GM18502 (cell line): ENCODE data around the gene SGK1.
"Not testable (repeated sequence)": the region's sequence is repeated elsewhere in the genome, so short reads cannot be mapped to it uniquely, and the experiment has no call there.

Source experiments
- ATAC-seq: cut with Tn5 transposase; IDR thresholded peaks from one replicate; pipeline ENCODE4 v1.9.1; 2021; ENCODE audit warnings: mild to moderate bottlenecking; ENCODE audit not compliant: unreplicated experiment, poor library complexity

The SGK1 gene

DNA sequence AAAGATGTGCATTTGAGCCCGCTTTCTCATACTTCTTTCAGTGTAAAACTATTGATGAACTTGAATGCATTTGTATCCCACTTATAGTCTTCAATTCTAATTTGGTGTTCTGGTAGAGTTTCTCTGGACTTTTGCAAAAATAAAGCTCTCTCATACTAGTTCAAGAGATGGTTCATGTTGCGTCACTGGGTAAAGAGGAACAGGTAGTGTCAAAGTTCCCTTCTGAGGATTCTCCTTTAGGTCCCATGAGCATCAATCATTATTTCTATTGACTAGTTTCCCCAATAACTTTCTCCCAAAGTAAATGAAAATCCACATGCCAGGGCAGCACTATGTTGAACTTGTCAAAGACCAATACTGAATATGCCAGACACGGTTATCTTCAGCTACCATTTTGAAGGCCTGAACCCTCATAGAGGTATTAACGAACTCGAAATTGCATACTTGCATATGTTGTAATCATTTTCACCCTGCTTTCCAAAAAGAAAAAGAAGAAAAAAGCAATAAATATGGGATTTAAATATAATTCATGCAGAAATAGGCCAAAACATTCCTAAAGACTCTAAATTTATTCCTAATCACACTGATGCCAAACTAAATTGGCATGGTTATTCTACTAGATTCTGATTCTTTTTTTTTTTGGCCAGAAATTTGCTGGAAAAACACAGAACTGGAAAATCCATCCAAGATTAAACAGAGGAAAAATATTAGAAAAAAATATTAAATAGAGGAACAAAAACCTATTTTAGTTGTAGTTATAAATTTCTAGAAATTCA, 84.5 kb downstream of the SGK1 start:
- ATAC-seq: no peak

DNA sequence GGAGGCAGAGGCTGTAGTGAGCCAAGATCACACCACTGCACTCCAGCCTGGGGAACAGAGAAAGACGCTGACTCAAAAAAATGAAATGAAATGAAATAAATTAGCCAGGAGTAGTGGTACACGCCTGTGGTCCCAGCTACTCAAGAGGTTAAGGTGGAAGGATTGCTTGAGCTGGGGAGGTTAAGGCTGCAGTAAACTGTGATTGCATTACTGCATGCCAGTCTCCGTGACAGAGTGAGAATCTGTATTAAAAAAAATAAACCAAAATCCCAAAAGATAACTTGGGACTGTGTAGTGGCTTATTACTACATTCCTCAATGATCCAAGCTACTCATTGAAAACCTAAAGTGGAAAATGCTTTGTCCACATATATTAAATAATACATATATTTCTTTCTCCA, 87.0 kb downstream of the SGK1 start:
- ATAC-seq: no peak

DNA sequence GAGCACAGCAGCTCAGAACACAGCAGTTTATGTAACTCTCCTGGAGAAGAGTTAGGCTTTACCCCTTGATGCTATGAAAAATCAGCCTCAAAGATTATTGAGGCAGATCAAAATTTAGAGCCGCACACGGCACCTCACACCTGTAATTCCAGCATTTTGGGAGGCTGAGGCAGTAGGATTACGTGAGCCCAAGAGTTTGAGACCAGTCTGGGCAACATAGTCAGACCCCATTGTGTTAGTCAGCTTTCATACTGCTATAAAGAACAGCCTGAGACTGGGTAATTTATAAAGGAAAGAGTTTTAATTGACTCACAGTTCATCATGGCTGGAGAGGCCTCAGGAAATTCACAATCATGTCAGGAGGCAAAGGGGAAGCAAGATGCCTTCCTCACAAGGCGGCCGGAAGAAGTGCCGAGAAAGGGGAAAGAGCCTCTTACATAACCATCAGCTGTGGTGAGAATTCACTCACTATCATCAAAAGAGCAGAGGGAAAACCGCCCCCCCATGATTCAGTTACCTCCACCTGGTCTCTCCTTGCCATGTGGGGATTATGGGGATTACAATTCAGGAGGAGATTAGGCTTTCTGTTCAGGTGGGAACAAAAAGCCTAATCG, 87.7 kb downstream of the SGK1 start:
- ATAC-seq: no peak

DNA sequence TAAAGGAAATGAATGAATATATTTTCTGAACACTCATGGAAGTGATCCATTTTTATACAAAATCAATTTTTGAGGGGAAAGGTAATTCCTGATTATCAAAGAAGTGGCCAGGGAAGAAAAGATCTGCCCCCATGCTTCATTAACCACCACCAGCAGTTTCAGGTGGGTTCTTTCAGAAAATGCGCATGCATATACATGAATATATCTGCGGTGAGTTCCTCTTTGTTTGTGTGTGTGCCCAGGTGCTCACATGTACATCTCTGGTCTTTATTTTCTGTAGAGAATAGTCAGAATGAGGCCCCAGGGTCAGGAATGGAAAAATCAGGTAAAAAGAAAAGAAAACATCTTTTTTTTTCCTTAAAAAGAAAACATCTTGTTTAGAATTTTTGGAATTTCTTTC, 88.4 kb downstream of the SGK1 start:
- ATAC-seq: no peak

DNA sequence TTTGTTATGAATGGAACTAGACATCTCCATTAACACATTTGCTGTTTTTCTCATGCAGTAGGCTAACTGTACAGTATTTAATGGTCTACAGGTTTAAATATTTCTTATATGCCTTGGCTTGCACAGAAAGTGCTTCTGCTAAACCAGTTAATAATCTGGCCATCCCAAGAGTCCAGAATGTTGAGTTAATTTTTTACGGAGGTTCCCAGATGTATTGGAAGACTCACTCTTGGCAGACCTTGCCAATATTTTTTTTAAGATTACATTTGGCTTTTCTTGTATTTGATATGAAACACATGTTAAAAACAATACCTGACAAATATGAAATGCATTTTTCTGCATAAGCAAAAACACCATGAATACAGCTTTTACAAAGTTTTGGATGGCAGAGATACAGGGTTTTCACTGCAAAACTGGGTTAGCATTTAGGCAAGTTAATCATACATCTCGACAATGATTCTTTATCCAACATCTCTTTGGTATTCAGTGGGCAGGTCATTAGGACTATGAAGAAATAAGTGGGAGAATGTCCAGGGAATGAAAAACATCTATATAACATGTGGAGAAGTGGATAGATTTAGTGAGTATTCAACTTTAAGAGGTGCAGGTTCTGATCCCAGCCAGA, 94.0 kb downstream of the SGK1 start:
- no peak for ATAC-seq

DNA sequence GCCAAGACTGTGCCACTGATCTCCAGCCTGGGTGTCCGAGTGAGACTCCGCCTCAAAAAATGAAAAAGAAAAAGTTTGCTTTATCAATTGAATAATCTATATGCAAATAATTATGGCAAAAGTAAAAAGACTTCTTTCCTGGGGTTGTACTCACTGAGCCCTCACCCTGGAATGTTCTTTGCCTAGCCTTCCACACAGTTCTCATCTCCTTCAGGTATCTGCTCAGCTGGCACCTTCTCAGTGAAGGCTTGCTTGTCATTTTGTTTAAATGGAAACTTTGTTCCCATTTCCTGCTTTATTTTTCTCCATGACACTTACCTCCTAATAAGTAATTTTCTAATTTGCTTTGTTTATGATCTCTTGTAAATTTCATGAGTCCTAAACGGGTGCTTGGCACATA, 96.7 kb downstream of the SGK1 start:
- ATAC-seq: no peak

DNA sequence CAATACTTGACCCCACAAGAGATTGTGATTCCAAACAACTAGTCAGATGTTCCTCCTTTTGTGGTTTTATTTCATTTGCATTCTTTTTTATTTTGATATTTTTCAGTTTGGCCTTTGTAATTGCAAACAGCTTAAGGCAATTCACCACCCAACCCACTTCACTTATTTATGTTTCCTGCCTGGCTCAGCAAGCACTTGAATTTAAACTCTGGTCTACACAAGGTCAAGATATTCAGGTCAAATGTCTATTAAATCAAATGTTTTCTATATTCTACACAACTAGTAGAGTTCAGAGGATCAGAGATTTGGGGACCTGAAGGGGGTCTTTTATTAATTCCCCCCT, 100.1 kb downstream of the SGK1 start:
- no peak for ATAC-seq

DNA sequence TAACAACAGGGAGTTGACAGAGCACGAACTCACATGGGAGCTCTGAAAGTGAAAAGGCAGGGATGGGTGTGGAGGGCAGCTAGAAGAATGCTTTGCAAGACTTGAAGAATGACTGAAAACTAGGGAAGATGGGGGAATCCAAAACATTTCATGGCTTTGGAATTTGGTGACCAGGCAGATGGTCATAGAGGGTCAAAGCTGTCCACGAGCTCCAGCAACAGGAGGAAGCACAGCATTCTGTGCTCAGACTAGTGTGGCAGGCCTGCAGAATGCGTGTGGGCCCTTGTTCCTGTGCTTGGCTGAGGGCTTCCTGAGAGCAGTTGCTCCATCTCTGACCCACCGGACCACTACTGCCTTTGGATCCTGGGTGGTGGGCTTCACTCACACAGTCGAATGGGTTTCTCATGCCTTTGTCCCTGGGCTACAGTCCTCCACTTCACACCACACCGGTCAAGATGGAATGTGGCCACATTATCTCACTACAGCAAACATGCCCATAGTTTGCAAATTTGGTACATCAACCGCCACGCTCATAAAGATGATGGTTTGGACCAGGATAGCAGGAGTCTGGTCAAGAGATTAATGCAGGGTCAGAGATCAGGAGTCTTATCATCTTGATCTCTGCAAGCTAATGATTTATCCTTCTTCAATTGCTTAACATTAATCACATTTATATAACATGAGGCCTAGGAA, 100.7 kb downstream of the SGK1 start:
- no peak for ATAC-seq

DNA sequence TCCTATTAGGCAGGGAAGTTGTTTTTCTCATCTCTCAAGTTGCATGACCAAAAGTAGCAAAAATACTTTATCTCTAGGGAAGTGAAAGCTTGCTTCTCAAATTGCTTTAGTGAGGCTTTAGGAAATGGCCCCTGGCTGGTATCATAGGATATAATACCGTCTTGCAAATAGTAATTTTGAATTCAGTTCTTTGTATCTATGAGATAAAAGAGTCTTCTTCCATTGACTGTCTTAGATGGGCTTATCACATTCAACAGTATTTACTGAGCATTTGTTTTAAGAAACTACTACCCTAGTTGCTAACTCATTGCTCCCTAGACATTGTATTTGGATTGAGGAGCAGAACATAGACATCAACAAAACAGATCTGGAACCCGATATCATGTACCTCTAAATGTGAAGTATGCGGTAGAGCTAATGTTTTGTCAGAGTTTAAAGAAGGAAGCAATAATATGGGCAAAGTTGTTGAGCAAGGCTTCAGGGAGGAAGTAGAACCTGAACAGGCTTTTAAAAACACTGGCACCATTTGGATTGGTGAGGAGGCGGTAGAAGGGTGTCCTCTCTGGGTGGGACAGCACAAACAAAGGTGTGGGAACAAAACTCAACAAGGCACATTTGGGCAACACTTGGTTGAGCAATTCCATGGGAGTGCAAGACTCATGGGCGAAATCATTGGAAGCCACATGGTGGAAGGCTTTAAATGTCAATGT, 101.5 kb downstream of the SGK1 start:
- ATAC-seq: peak; percentile 68

DNA sequence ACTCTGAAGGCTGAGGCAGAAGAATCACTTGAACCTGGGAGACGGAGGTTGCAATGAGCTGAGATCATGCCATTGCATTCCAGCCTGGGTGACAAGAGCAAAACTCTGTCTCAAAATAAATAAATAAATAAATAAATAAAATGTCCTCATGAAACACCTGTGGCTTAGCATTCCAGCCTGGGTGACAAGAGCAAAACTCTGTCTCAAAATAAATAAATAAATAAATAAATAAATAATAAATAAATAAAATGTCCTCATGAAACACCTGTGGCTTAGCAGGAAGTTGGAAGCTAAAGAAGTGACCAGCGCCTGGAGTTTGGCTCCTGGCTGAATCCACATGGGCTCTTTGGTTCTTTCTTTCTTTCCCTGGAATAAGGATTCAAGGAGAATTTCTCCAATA, 104.5 kb downstream of the SGK1 start:
- not testable (repeated sequence) for ATAC-seq

DNA sequence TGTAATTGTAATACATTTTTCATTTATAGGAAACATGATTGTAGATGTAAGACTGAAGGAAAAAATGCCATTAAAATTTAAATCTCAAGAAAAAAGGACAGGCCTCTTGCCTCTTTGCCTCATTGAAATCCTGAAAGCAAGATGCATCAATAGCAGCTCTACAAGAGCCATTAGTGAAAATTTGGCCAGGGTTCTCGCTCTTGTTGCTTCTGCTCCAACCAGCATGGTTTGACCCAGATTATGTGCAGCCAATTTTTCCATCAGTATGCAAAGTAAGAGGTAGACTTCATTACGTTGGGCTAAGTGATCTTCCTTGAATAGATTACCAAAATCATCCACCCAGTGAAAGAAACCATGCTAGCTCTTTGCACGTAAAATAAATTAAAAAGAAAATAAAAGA, 106.6 kb downstream of the SGK1 start:
- no peak for ATAC-seq

DNA sequence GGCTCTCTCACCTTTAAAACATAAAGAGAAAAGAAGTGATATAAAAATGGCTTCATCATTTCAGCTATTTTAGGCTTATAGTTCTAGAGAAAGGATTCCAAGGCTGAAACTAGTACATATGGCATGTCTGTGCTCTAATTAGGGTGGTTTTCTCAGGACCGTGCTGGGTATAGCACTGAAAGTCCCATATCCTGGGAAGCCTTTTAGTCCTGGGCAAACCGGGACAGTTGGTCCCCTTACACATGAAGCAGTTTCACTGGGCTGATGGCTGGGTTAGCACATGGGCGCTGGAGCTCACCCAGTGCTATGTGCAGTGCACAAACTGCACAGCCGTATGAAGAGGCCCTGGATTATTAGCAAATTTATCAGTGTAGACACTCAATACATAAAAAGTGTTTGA, 110.5 kb downstream of the SGK1 start:
- ATAC-seq: no peak

DNA sequence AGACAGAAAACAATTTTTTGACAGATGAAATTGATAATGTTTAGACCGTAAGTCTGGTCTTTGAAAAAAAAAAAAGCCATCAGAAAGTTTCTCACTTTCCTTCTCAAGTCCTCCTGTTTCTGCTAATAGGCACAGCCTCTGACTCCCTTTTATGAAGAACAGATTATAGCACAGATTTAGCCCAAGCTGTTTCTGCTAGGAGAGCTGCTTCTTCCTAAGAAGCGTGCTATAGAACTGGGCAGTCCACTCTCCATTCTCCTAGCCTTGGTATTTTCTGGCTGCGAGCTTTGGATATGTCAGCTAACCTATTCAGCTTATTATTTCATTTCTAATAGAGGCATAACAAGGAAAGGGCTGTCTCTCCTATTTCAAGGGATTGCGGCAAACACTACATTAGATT, 112.5 kb downstream of the SGK1 start:
- no peak for ATAC-seq

DNA sequence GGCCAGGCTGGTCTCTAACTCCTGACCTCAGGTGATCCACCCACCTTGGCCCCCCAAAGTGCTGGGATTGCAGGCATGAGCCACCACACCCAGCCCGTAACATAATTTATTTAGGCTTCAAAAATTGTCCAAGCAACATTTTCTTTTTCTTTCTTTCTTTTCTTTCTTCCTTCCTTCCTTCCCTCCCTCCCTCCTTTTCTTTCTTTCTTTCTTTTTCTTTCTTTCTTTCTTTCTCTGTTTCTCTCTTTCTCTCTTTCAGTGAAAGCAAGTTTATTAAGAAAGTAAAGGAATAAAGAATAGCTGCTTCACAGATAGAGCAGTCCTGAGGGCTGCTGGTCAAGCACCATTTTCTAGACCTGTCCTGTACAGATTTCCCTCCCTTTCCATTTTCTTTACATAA, 113.2 kb downstream of the SGK1 start:
- ATAC-seq: not testable (repeated sequence)

DNA sequence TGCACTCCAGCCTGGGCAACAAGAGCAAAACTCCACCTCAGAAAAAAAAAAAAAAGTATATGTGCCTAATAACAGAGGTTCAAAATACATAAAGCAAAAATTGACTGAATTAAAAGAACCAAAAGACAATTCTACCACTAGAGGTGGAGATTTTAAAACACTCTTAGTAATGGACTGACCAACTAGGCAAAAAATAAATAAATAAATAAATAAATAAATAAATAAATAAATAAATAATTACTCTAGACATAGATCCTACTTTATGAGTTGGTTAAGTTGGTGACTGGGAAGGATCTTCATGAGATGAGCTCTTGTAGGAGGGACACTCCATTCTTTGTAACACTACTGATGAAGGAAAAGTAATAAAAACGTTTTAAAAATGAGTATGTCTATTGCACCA, 113.9 kb downstream of the SGK1 start:
- ATAC-seq: no peak

DNA sequence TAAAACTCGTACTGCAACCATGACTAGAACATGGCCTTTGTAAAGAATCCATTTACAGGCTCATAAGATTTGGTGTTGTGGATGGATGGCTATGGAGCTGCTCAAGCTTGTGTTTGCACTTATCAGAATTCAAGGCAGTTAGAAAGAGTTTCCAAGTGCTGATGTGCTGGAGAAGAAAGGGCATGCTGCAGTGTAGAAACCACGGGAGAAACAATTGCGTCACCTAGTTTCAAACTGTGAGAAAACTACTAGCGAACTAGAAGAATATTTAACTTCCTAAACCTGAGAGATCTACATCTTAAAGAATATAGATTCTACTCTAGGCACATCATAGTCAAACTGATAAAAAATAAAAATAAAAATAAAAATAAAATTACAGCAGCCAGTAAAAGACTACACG, 116.2 kb downstream of the SGK1 start:
- no peak for ATAC-seq

DNA sequence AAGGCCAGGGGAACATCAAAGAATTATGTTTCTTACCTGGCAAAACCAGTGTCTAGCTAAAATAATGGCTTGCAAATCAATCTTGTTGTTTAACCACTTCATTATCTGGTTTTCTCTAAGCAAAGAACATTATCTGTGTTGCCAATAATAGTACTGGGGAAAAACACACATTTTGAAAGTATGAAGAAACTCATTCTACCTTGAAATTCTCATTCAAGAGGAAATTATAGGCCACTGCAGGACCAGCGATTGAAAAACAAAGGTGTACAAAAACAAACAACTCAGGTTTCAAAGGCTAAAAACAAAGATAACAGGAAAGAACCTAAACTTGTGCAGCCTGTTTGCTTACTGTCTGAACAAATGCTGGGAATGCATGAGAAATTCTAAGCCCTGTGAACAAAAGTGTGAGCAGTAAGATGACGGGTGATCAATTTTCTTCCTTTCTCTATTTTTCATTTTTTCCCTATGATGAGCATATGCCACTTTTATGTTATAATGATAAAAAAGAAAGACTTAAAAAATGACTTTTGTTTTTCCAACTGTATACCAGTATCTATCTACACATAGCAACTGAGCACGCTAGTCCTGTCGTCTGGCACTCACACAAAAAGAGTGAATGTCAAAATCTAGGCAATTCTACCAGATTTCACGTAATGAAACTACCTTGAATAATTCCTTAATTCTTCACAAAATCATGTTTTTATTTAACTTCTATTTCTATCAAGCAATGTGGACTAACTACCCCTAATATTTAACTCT, 117.9 kb downstream of the SGK1 start:
- ATAC-seq: no peak

DNA sequence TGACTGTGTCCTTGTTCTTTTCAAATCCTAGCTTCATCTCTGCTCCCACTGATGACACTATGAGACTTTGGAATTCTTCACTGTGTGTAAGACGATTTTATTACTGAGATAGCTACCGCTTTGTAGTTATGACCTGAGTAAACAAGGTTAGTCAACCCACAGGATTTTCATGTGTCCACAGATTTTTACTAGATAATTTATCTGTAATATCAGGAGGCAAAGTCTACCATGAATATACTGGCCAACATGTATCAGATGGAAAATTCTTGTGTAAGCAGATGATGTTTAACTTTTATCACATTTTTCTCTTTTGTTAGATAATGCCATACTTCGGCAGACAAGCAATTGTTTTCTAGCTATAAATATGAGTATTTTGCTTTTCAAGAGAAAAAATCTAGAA, 119.8 kb downstream of the SGK1 start:
- no peak for ATAC-seq

DNA sequence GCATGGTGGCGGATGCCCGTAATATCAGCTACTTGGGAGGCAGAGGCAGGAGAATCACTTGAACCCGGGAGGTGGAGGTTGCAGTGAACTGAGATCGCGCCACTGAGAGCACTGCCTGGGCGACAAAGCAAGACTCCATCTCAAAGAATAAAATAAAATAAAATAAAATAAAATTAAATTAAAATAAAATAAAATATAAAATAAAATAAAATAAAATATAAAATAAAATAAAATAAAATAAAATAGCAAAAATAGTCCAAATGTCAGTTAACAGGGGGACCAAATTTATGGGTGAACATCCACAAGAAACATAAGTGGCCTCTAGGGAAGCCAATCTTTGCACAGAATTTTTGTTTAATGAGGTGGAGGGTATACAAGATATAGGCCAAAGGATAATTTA, 120.2 kb downstream of the SGK1 start:
- ATAC-seq: not testable (repeated sequence)
